Right lobe of liver (tissue), 4 donors: ENCODE data around the gene AFG1L.

ENCODE experiments used
- CTCF ChIP-seq, 4 donors: fragments of 200-600 bp in 3 of 4; fragments of 450-650 bp in 1 of 4; IDR thresholded peaks; one replicate each; pipeline versions ENCODE4 v1.5.1 to v1.8.0; 2016 to 2022; ENCODE audit warnings: antibody characterized with exemption in 4 of 4, mild to moderate bottlenecking in 2 of 4
- POLR2A ChIP-seq: fragments of 450-650 bp; IDR thresholded peaks from one replicate; pipeline ENCODE4 v1.6.1; 2017; ENCODE audit warnings: antibody characterized with exemption, mild to moderate bottlenecking
- donor health status: DM: no; HTN: no; CAD: no.
- donor health status: DM: no; HTN: no; CAD: no.
- donor health status: DM: no; HTN: yes; CAD: no.

DNA sequence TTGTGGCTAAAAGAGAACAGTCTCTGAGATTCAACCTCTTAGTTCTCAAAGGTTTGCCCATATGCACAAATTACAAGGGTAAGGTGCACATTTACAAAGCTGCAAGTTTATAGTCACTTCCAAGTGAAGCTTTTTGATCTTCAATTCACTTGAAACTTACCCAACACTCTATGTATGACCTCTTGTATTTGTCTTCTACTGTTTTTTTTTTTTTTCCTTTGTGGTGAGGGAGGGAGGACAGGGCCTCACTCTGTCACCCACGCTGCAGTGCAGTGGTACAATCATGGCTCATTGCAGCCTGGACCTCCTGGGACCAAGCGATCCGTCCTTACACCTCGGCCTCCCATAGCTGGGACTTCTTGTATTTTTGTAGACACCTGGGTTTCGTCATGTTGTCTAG is 261.4 kb downstream of the AFG1L start:
- no peak for TF ChIP-seq CTCF (IDR thresholded peaks at IDR 0.05)
- TF ChIP-seq POLR2A, result no peak
